ENCODE data around the gene HYAL2. TPM values are rescaled to one million over a fixed set of nuclear protein-coding genes. Genes with fewer than 3 reads are reported as not detected.
A peak's percentile ranks its signal among the peaks of the same experiment; 100 is the strongest.

The HYAL2 gene
- polyA plus RNA-seq, 3 donors, result 18.3 to 25.8 (median 18.9) TPM

- no peaks in the 10 kb centered on the region for H3K36me3 Mint-ChIP-seq
- no peak overlapping the region for H3K9ac ChIP-seq (ENCODE audit: insufficient read depth, low read length, poor library complexity, severe bottlenecking)
- no peak overlapping the region for H3K27ac Mint-ChIP-seq
- WGBS (ENCODE audit: insufficient coverage), result 13% methylated on average over 39 of the region's 48 CpGs
- peaks cover 11 to 26% (median 12%) of the 10 kb centered on the region in 3 donors for H3K27me3 Mint-ChIP-seq (ENCODE audit: low read depth in 3 of 3)
- H2AFZ ChIP-seq (ENCODE audit: insufficient read depth, low read depth, low read length, poor library complexity, severe bottlenecking), result peak overlapping the region; percentile 77
- intact Hi-C loops (cut with micrococcal nuclease), result no loop called here
- peak overlapping the region; percentile 77 to 87 for H3K4me3 Mint-ChIP-seq
- H3K27ac ChIP-seq (ENCODE audit: low read depth in 1 of 2, low read length in 2 of 2), result no peak overlapping the region
- H3K79me2 ChIP-seq (ENCODE audit: insufficient read depth, low read length), result no peaks in the 10 kb centered on the region
- peaks cover 17% of the 10 kb centered on the region for H3K4me1 Mint-ChIP-seq
- H3K27me3 ChIP-seq (ENCODE audit: control insufficient read depth in 2 of 2, insufficient read depth in 2 of 2, low read length in 2 of 2), result peaks cover 0 to 12% of the 10 kb centered on the region in 2 donors
- peak overlapping the region; percentile 23 to 77 (median 45) for H3K4me3 ChIP-seq (replicated peaks in 1 of 3; ENCODE audit: low read depth in 2 of 3, low read length in 3 of 3)
- peaks cover 0 to 3% (median 0%) of the 10 kb centered on the region in 7 donors for H3K9me3 Mint-ChIP-seq
- H4K20me1 ChIP-seq (ENCODE audit: insufficient read depth, low read length), result no peaks in the 10 kb centered on the region
- peak overlapping the region; percentile 91 for H3K4me2 ChIP-seq (replicated peaks; ENCODE audit: extremely low read depth, low read length, poor library complexity, severe bottlenecking)
- no peak for DNase-seq
- H3K36me3 ChIP-seq (replicated peaks in 1 of 2; ENCODE audit: control insufficient read depth in 1 of 2, insufficient read depth in 2 of 2, low read length in 2 of 2), result no peaks in the 10 kb centered on the region
- TF ChIP-seq, protein P1, sequence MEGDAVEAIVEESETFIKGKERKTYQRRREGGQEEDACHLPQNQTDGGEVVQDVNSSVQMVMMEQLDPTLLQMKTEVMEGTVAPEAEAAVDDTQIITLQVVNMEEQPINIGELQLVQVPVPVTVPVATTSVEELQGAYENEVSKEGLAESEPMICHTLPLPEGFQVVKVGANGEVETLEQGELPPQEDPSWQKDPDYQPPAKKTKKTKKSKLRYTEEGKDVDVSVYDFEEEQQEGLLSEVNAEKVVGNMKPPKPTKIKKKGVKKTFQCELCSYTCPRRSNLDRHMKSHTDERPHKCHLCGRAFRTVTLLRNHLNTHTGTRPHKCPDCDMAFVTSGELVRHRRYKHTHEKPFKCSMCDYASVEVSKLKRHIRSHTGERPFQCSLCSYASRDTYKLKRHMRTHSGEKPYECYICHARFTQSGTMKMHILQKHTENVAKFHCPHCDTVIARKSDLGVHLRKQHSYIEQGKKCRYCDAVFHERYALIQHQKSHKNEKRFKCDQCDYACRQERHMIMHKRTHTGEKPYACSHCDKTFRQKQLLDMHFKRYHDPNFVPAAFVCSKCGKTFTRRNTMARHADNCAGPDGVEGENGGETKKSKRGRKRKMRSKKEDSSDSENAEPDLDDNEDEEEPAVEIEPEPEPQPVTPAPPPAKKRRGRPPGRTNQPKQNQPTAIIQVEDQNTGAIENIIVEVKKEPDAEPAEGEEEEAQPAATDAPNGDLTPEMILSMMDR (IDR thresholded peaks at IDR 0.05), result no peak
- peaks cover 15 to 19% of the 10 kb centered on the region in 2 donors for H3K4me1 ChIP-seq (ENCODE audit: control insufficient read depth in 1 of 2, insufficient read depth in 2 of 2, low read length in 2 of 2)
- no peaks in the 10 kb centered on the region for H3K9me3 ChIP-seq (replicated peaks in 1 of 2; ENCODE audit: control insufficient read depth in 1 of 2, insufficient read depth in 1 of 2, low read length in 2 of 2)
Measured at GRCh38 chr3:50364573-50365079, 42.1 kb upstream of the HYAL2 start.

DNA sequence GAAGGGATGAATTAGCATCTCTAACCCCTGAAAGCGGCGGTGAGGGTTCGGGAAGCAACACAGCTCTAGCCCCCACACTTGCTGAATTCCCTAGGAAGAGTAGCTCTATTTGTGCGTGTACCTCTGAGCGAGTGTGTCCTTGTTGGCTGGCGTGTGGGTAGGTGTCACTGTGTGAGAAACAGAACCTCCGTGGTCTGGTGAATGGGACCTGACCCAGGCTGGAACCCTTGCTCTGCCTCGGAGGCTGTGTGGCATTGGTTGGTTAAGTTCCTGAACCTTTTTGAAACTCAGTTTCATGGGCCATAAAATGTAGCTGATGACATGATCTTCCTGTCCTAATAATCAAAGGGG is 37.2 kb upstream of the HYAL2 start:
- no peak for DNase-seq
- Histone ChIP-seq H3K4me1 (ENCODE audit: control insufficient read depth in 1 of 2, insufficient read depth in 2 of 2, low read length in 2 of 2) (peaks cover 48 to 51% of the 10 kb centered on the region in 2 donors), H3K36me3 (replicated peaks in 1 of 2; ENCODE audit: control insufficient read depth in 1 of 2, insufficient read depth in 2 of 2, low read length in 2 of 2) (peaks cover 23 to 35% of the 10 kb centered on the region in 2 donors), H3K27me3 (ENCODE audit: control insufficient read depth in 2 of 2, insufficient read depth in 2 of 2, low read length in 2 of 2) (peaks cover 0 to 6% of the 10 kb centered on the region in 2 donors), H3K9me3 (replicated peaks in 1 of 2; ENCODE audit: control insufficient read depth in 1 of 2, insufficient read depth in 1 of 2, low read length in 2 of 2) (no peaks in the 10 kb centered on the region), H3K4me2 (replicated peaks; ENCODE audit: extremely low read depth, low read length, poor library complexity, severe bottlenecking) (peak overlapping the region; percentile 98), H3K4me3 (replicated peaks in 1 of 3; ENCODE audit: low read depth in 2 of 3, low read length in 3 of 3) (peak overlapping the region in 1 of 3 experiments; percentile 91), H4K20me1 (ENCODE audit: insufficient read depth, low read length) (peaks cover 43% of the 10 kb centered on the region), H2AFZ (ENCODE audit: insufficient read depth, low read depth, low read length, poor library complexity, severe bottlenecking) (peak overlapping the region; percentile 94), H3K27ac (ENCODE audit: low read depth in 1 of 2, low read length in 2 of 2) (no peak overlapping the region), H3K9ac (ENCODE audit: insufficient read depth, low read length, poor library complexity, severe bottlenecking) (no peak overlapping the region), H3K79me2 (ENCODE audit: insufficient read depth, low read length) (peaks cover 47% of the 10 kb centered on the region)
- TF ChIP-seq, protein P1 (IDR thresholded peaks at IDR 0.05), result no peak
- Mint-ChIP-seq H3K27ac (peak overlapping the region in 5 of 7 donors; percentile 42 to 95 (median 86)), H3K36me3 (peaks cover 14 to 29% of the 10 kb centered on the region in 2 donors), H3K4me1 (peaks cover 49% of the 10 kb centered on the region), H3K27me3 (ENCODE audit: low read depth in 3 of 3) (peaks cover 0 to 11% (median 6%) of the 10 kb centered on the region in 3 donors), H3K9me3 (peaks cover 0 to 3% (median 0%) of the 10 kb centered on the region in 7 donors), H3K4me3 (peak overlapping the region; percentile 90 to 95)
- intact Hi-C loops (cut with micrococcal nuclease), result loop anchor here (1.0 to 10.0 kb wide), 4 partner anchors 8 to 1035 kb away; partner anchors contain the start of genes MAPKAPK3 (in 1 of the 2), MON1A (in 1 of the 2) and RBM15B (in 1 of the 2)
- WGBS (ENCODE audit: insufficient coverage), result 27% methylated on average over 6 of the region's 8 CpGs

All from CD14-positive monocyte (primary cell).